Immature natural killer cell (primary cell): Measurements from ENCODE around the gene PKNOX2. TPM values are rescaled to one million over a fixed set of nuclear protein-coding genes. Genes with fewer than 3 reads are reported as not detected.

Experiments
- DNase-seq, 3 donors: peaks; one replicate each; pipeline ENCODE4 v3.0.0; 2022; ENCODE audit warnings: mixed read lengths in 1 of 3
- H3K27ac Mint-ChIP-seq, 6 donors: one replicate each; pipeline ENCODE4 v1.8.0; 2020; ENCODE audit warnings: mixed read lengths in 6 of 6, mild to moderate bottlenecking in 5 of 6, inconsistent platforms in 4 of 6, moderate library complexity in 3 of 6
- H3K27me3 Mint-ChIP-seq, 3 donors: one replicate each; pipeline ENCODE4 v1.8.0; 2020 to 2021; ENCODE audit warnings: low read depth in 3 of 3, mild to moderate bottlenecking in 3 of 3, mixed read lengths in 3 of 3, moderate library complexity in 3 of 3, inconsistent platforms in 1 of 3
- H3K36me3 Mint-ChIP-seq, 3 donors: one replicate each; pipeline ENCODE4 v1.8.0; 2020; ENCODE audit warnings: mixed read lengths in 3 of 3, inconsistent platforms in 2 of 3, mild to moderate bottlenecking in 2 of 3
- H3K4me1 Mint-ChIP-seq, 2 donors: one replicate each; pipeline ENCODE4 v1.8.0; 2020; ENCODE audit warnings: inconsistent platforms in 2 of 2, mild to moderate bottlenecking in 2 of 2, mixed read lengths in 2 of 2, moderate library complexity in 1 of 2
- H3K4me3 Mint-ChIP-seq, 5 donors: one replicate each; pipeline ENCODE4 v1.8.0; 2020; ENCODE audit warnings: mild to moderate bottlenecking in 5 of 5, mixed read lengths in 5 of 5, inconsistent platforms in 3 of 5, moderate library complexity in 3 of 5
- H3K9me3 Mint-ChIP-seq, 6 donors: one replicate each; pipeline ENCODE4 v1.8.0; 2020; ENCODE audit warnings: mild to moderate bottlenecking in 6 of 6, mixed read lengths in 6 of 6, inconsistent platforms in 4 of 6, moderate library complexity in 3 of 6
- polyA plus RNA-seq, 3 donors: library from polyadenylated mRNA; unstranded; fragments of 300-500 nt; fragmentation: Illumina TruSeq; gene quantifications; one replicate each; pipeline ENCODE4 v1.2.3, GENCODE V29; 2021

Gene PKNOX2
- polyA plus RNA-seq, 3 donors from 2014 or later = not detected

- Mint-ChIP-seq H3K36me3 (no peaks in the 10 kb centered on the region), H3K4me1 (peaks cover 0 to 8% of the 10 kb centered on the region in 2 donors), H3K27me3 (peaks cover 7 to 25% (median 13%) of the 10 kb centered on the region in 3 donors), H3K4me3 (no peak overlapping the region), H3K27ac (no peak overlapping the region), H3K9me3 (no peaks in the 10 kb centered on the region)
- no peak for DNase-seq
Measured at GRCh38 chr11:125141178-125141577, 23.4 kb upstream of the PKNOX2 start.

GRCh38 chr11:125141686-125142535, 22.6 kb upstream of the PKNOX2 start:
- Mint-ChIP-seq H3K27me3 (peaks cover 7 to 25% (median 13%) of the 10 kb centered on the region in 3 donors), H3K36me3 (no peaks in the 10 kb centered on the region), H3K9me3 (no peaks in the 10 kb centered on the region), H3K4me1 (peaks cover 0 to 8% of the 10 kb centered on the region in 2 donors), H3K4me3 (peak overlapping the region in 1 of 5 donors; percentile 57), H3K27ac (no peak overlapping the region)
- peak; percentile 46 to 55 (median 48) for DNase-seq

- Mint-ChIP-seq H3K27ac (no peak overlapping the region), H3K9me3 (no peaks in the 10 kb centered on the region), H3K36me3 (no peaks in the 10 kb centered on the region), H3K4me3 (no peak overlapping the region), H3K4me1 (peaks cover 0 to 8% of the 10 kb centered on the region in 2 donors), H3K27me3 (peaks cover 5 to 17% (median 8%) of the 10 kb centered on the region in 3 donors)
- DNase-seq = no peak
Measured at GRCh38 chr11:125146232-125146631, 18.3 kb upstream of the PKNOX2 start.

DNA sequence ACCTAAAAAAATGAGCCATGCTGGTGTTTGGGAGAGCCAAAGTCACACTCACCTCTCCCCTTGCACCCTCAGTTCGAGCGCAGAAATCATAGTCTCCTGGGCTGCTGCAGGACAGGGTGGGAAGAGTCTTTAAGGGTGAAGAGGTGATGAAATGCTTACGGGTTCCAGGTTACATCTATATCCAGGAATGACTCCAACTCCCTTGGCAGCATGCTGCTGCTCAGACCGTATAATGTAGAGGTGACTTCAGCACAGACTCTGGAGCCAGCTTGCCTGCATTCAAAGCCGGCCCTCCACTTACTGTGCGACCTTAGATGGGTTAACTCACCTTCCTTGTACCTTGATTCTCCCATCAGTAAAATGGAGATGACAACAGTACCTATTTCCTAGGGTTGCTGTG, 17.3 kb upstream of the PKNOX2 start:
- Mint-ChIP-seq H3K36me3 (no peaks in the 10 kb centered on the region), H3K4me3 (no peak overlapping the region), H3K4me1 (no peaks in the 10 kb centered on the region), H3K9me3 (no peaks in the 10 kb centered on the region), H3K27ac (no peak overlapping the region), H3K27me3 (peaks cover 4 to 11% (median 8%) of the 10 kb centered on the region in 3 donors)
- DNase-seq = no peak

GRCh38 chr11:125148011-125148410, 16.5 kb upstream of the PKNOX2 start:
- DNase-seq = no peak
- Mint-ChIP-seq H3K4me1 (no peaks in the 10 kb centered on the region), H3K36me3 (no peaks in the 10 kb centered on the region), H3K27ac (no peak overlapping the region), H3K4me3 (no peak overlapping the region), H3K9me3 (no peaks in the 10 kb centered on the region), H3K27me3 (peaks cover 6 to 8% (median 6%) of the 10 kb centered on the region in 3 donors)

DNA sequence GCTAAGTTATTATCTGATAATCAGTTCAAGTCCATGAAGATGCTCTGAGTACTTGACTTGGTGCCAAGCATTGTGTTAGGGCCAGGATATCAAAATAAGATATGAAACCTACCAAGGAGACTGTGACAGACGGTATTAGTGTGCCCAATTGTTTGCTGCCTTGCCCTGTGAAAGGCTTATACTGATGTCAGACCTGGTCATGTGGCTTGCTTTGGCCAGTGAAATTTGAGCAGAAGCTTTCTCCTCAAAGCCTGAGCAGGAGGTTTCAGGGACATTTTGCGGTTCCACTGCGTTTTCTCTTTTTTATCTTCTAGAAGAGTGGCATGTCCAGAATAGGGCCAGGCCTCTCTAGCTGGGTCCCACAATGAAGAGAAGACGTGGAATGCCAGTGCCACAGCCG, 15.8 kb upstream of the PKNOX2 start:
- Mint-ChIP-seq H3K9me3 (no peaks in the 10 kb centered on the region), H3K4me3 (no peak overlapping the region), H3K4me1 (no peaks in the 10 kb centered on the region), H3K36me3 (no peaks in the 10 kb centered on the region), H3K27me3 (peaks cover 6 to 8% (median 7%) of the 10 kb centered on the region in 3 donors), H3K27ac (no peak overlapping the region)
- DNase-seq = no peak

DNA sequence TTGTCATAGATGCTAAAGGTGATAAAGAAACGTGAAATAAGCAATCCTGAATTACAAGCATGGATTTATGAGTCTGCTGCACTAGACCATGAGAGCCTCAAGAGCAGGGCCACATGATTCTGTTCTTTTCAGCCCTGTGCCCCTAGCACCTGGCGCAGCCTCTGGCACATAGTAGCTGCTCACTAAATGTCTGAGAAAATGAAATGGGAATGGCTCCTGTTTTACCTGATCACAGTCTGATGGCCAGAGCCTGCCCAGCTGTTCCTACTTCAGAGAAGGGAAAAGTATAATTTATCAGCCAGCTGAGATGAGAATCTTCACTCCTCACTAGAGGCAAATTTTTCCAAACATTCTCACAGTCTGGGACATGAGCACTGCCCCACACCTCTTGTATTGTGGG, 10.7 kb upstream of the PKNOX2 start:
- H3K27ac Mint-ChIP-seq = no peak overlapping the region
- no peaks in the 10 kb centered on the region for H3K4me1 Mint-ChIP-seq
- no peaks in the 10 kb centered on the region for H3K9me3 Mint-ChIP-seq
- H3K36me3 Mint-ChIP-seq = no peaks in the 10 kb centered on the region
- H3K4me3 Mint-ChIP-seq = no peak overlapping the region
- DNase-seq = no peak
- H3K27me3 Mint-ChIP-seq = peaks cover 11 to 19% (median 13%) of the 10 kb centered on the region in 3 donors

- no peaks in the 10 kb centered on the region for H3K4me1 Mint-ChIP-seq
- H3K9me3 Mint-ChIP-seq = no peaks in the 10 kb centered on the region
- H3K4me3 Mint-ChIP-seq = no peak overlapping the region
- no peak overlapping the region for H3K27ac Mint-ChIP-seq
- no peaks in the 10 kb centered on the region for H3K36me3 Mint-ChIP-seq
- peaks cover 13 to 19% (median 14%) of the 10 kb centered on the region in 3 donors for H3K27me3 Mint-ChIP-seq
- DNase-seq = no peak
Measured at GRCh38 chr11:125154378-125155099, 10.0 kb upstream of the PKNOX2 start.

DNA sequence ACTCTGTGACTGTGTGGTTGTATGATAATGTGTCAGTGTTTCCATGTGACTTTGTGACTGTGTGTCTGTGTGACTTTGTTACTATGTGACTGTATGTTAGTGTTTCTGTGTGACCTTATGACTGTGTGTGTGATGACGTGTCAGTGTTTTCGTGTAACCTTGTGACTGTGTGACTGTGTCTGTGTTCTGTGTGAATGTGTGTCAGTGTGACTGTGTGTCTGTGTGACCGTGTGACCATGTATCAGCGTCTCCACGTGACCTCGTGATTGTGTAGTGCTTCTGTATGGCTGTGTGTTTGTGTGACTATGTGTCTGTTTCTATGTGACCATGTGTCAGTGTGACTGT, 9.5 kb upstream of the PKNOX2 start:
- H3K9me3 Mint-ChIP-seq = no peaks in the 10 kb centered on the region
- H3K27ac Mint-ChIP-seq = no peak overlapping the region
- H3K27me3 Mint-ChIP-seq = peaks cover 13 to 19% (median 16%) of the 10 kb centered on the region in 3 donors
- no peaks in the 10 kb centered on the region for H3K36me3 Mint-ChIP-seq
- H3K4me3 Mint-ChIP-seq = no peak overlapping the region
- no peaks in the 10 kb centered on the region for H3K4me1 Mint-ChIP-seq
- DNase-seq = no peak

DNA sequence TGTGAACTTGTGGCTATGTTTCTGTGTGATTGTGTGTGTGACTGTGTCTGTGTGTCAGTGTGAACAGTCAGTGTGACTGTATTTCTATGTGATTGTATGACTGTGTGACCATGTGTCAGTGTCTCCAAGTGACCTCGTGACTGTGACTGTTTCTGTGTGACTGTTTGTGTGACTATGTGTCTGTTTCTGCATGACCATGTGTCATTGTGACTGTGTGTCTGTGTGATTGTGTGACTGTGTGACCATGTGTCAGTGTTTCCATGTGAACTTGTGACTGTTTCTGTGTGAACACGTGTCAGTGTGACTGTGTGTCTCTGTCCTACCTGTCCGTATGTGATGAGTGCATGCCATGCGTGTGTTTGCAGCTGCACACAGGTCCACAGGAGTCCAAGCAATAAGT, 8.8 kb upstream of the PKNOX2 start:
- Mint-ChIP-seq H3K4me3 (no peak overlapping the region), H3K36me3 (no peaks in the 10 kb centered on the region), H3K27me3 (peaks cover 13 to 19% (median 15%) of the 10 kb centered on the region in 3 donors), H3K9me3 (no peaks in the 10 kb centered on the region), H3K27ac (no peak overlapping the region), H3K4me1 (no peaks in the 10 kb centered on the region)
- DNase-seq = no peak

GRCh38 chr11:125156346-125157117, 8.0 kb upstream of the PKNOX2 start:
- Mint-ChIP-seq H3K36me3 (no peaks in the 10 kb centered on the region), H3K4me1 (no peaks in the 10 kb centered on the region), H3K27ac (no peak overlapping the region), H3K27me3 (peaks cover 14 to 21% (median 15%) of the 10 kb centered on the region in 3 donors), H3K4me3 (no peak overlapping the region), H3K9me3 (no peaks in the 10 kb centered on the region)
- DNase-seq = no peak

GRCh38 chr11:125157118-125157733, 7.3 kb upstream of the PKNOX2 start:
- no peak for DNase-seq
- H3K27me3 Mint-ChIP-seq = peaks cover 13 to 21% (median 16%) of the 10 kb centered on the region in 3 donors

DNA sequence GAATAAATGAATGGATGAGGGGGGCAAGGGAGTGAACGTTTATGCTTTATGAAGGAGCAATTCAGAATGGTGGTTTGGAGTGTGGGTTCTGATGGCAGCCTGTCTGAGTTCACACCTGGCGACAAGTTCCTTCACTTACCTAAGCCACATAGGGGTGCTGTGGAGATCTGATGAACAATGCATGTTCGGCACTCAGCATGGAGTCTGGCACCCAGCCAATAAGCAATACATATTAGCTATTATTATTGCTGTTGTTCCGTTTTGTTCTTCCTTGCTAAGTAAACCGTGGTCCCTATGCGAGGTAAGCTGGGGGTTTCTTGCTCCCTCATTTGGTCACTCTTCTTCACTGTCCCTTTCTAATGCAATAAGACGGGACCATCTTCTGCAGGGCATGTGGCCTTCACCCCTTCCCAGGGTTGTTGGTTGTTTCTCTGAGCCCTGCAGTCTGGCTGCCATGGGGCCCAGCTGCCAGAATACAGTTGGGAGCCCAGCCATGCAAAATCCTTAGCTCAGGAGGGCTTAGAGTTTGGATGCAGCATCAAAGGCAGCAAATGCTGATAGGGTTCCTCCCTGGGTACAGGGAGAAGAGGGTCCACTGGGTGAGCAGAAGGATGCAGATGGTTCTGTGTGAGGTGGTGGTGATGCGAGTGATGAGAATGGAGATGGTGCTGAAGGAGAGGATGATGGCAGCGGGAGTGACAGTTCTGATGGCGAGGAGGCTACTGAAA, 6.4 kb upstream of the PKNOX2 start:
- Mint-ChIP-seq H3K4me3 (no peak overlapping the region), H3K27ac (peak overlapping the region in 1 of 6 donors; percentile 19), H3K27me3 (peaks cover 10 to 18% (median 16%) of the 10 kb centered on the region in 3 donors), H3K4me1 (no peaks in the 10 kb centered on the region), H3K9me3 (no peaks in the 10 kb centered on the region), H3K36me3 (no peaks in the 10 kb centered on the region)
- DNase-seq = no peak

More at GRCh38 chr11:125157118-125157733, 7.3 kb upstream of the PKNOX2 start:
- H3K4me3 Mint-ChIP-seq = no peak overlapping the region
- H3K27ac Mint-ChIP-seq = no peak overlapping the region
- H3K9me3 Mint-ChIP-seq = no peaks in the 10 kb centered on the region
- H3K4me1 Mint-ChIP-seq = no peaks in the 10 kb centered on the region
- no peaks in the 10 kb centered on the region for H3K36me3 Mint-ChIP-seq
